GM21528 (cell line): Measurements from ENCODE around the gene HOXA11.

Source experiments
- ATAC-seq: cut with Tn5 transposase; IDR thresholded peaks from one replicate; pipeline ENCODE4 v1.9.1; 2021; ENCODE audit warnings: mild to moderate bottlenecking, moderate library complexity; ENCODE audit not compliant: unreplicated experiment, low FRiP score

HOXA11 gene

GRCh38 chr7:27185013-27185853 is at the start of gene HOXA11:
Gene HOXA11 (minus strand): TSS chr7:27185232. CDS start chr7:27185144, 88 bp downstream.
- no peak for ATAC-seq

GRCh38 chr7:27229448-27229847 is 44.4 kb upstream of the HOXA11 start:
- no peak for ATAC-seq

GRCh38 chr7:27224983-27225934 is 40.2 kb upstream of the HOXA11 start:
- no peak for ATAC-seq

GRCh38 chr7:27223941-27224575 is 39.0 kb upstream of the HOXA11 start:
- ATAC-seq: no peak

GRCh38 chr7:27221201-27221797 is 36.3 kb upstream of the HOXA11 start:
- no peak for ATAC-seq

GRCh38 chr7:27220440-27220955 is 35.5 kb upstream of the HOXA11 start:
- ATAC-seq: no peak

GRCh38 chr7:27219821-27220220 is 34.8 kb upstream of the HOXA11 start:
- no peak for ATAC-seq

GRCh38 chr7:27217951-27218350 is 32.9 kb upstream of the HOXA11 start:
- no peak for ATAC-seq

- no peak for ATAC-seq
Measured at GRCh38 chr7:27215356-27215755, 30.3 kb upstream of the HOXA11 start.

- no peak for ATAC-seq
Measured at GRCh38 chr7:27214239-27214950, 29.4 kb upstream of the HOXA11 start.

GRCh38 chr7:27213433-27214238 is 28.6 kb upstream of the HOXA11 start:
- ATAC-seq: no peak

- no peak for ATAC-seq
Measured at GRCh38 chr7:27212497-27213432, 27.7 kb upstream of the HOXA11 start.

- no peak for ATAC-seq
Measured at GRCh38 chr7:27211764-27212204, 26.8 kb upstream of the HOXA11 start.

- no peak for ATAC-seq
Measured at GRCh38 chr7:27211084-27211446, 26.0 kb upstream of the HOXA11 start.

- no peak for ATAC-seq
Measured at GRCh38 chr7:27210441-27211083, 25.5 kb upstream of the HOXA11 start.

GRCh38 chr7:27209933-27210440 is 25.0 kb upstream of the HOXA11 start:
- ATAC-seq: no peak

GRCh38 chr7:27208998-27209397 is 24.0 kb upstream of the HOXA11 start:
- no peak for ATAC-seq
